Aorta (tissue), 5 donors: ENCODE measurements around the gene GAPT. TPM values are rescaled to one million over a fixed set of nuclear protein-coding genes. Genes with fewer than 3 reads are reported as not detected.
A peak's percentile ranks its signal among the peaks of the same experiment; 100 is the strongest.

Source experiments
- ATAC-seq: fragments of 200-7000 bp; cut with Tn5 transposase; one replicate; pipeline ENCODE4 v1.9.1; 2022; ENCODE audit warnings: moderate library complexity; ENCODE audit not compliant: low FRiP score
- DNase-seq, 2 donors: peaks; one replicate each; pipeline ENCODE4 v3.0.0-alpha.2; 2020
- H3K27ac ChIP-seq, 2 donors: one replicate each; pipeline ENCODE4 v1.5.1; 2013; ENCODE audit warnings: low read length in 2 of 2, mild to moderate bottlenecking in 2 of 2, moderate library complexity in 2 of 2, control low read depth in 1 of 2, inconsistent platforms in 1 of 2, low read depth in 1 of 2
- H3K27me3 ChIP-seq, 2 donors: one replicate each; pipeline ENCODE4 v1.6.1; 2013; ENCODE audit warnings: control low read depth in 1 of 2, low read length in 1 of 2, mild to moderate bottlenecking in 1 of 2, moderate library complexity in 1 of 2; ENCODE audit not compliant: insufficient read depth in 2 of 2, control insufficient read depth in 1 of 2
- H3K36me3 ChIP-seq, 2 donors: one replicate each; pipeline ENCODE4 v1.6.1; 2013; ENCODE audit warnings: control low read depth in 1 of 2, low read length in 1 of 2, mild to moderate bottlenecking in 1 of 2; ENCODE audit not compliant: insufficient read depth in 2 of 2, control insufficient read depth in 1 of 2
- H3K4me1 ChIP-seq, 2 donors: one replicate each; pipeline ENCODE4 v1.6.1; 2013; ENCODE audit warnings: low read length in 2 of 2, control low read depth in 1 of 2, mild to moderate bottlenecking in 1 of 2, moderate library complexity in 1 of 2; ENCODE audit not compliant: insufficient read depth in 2 of 2, control insufficient read depth in 1 of 2
- H3K4me3 ChIP-seq, 2 donors: one replicate each; pipeline ENCODE4 v1.5.1; 2013; ENCODE audit warnings: low read length in 2 of 2, control low read depth in 1 of 2, mild to moderate bottlenecking in 1 of 2
- H3K9me3 ChIP-seq: one replicate; pipeline ENCODE4 v1.6.1; 2013; ENCODE audit warnings: mild to moderate bottlenecking, low read length; ENCODE audit not compliant: control insufficient read depth
- WGBS, 2 donors: extraction: QIAGEN DNeasy Blood & Tissue Kit; methylation state at CpG; one replicate each; pipeline ENCODE4 v1.1.7; 2013; 5-methylcytosine and 5-hydroxymethylcytosine counted together
- intact Hi-C, 2 donors: fragments of 100-400 bp; cut with DNase I; formaldehyde crosslinking; loops; one replicate each; pipeline versions ENCODE4 v1.14.2 to v1.15.0; 2022
- polyA plus RNA-seq, 2 donors: library from polyadenylated mRNA; stranded (reverse); fragments of 200-250 nt; gene quantifications; one replicate each; pipeline ENCODE4 v1.2.3, GENCODE V29; 2013
- total RNA-seq, 2 donors: library from RNA; stranded (reverse); fragmentation: NEBNext Ultra II Directional; extraction: Animal tissue kit (Norgen Biotek cat#: 25700); gene quantifications; one replicate each; pipeline ENCODE4 v1.2.1, GENCODE V29; 2021
- donor health status: healthy with polysubstance abuse.
- donor health status: Bipolar disorder and iron deficiency.
- donor health status: DM: no; HTN: no; CAD: no.
- donor health status: DM: no; HTN: no; CAD: no.
- donor health status: DM: yes; HTN: yes; CAD: no.

GAPT gene
- total and polyA plus RNA-seq, 4 donors = 0.82 to 2.8 (median 1.6) TPM

GRCh38 chr5:58459146-58460001 lies 31.9 kb upstream of the GAPT start:
- DNase-seq = no peak
- H3K4me1 ChIP-seq = peaks cover 0 to 2% of the 10 kb centered on the region in 2 donors
- no peaks in the 10 kb centered on the region for H3K9me3 ChIP-seq
- H3K27me3 ChIP-seq = no peaks in the 10 kb centered on the region
- intact Hi-C loops = loop anchor here (1.0 to 10.0 kb wide), 9 partner anchors 233 to 962 kb away; no protein-coding TSS in a partner anchor
- peak overlapping the region in 1 of 2 donors; percentile 81 for H3K27ac ChIP-seq
- H3K36me3 ChIP-seq = peaks cover 3 to 6% of the 10 kb centered on the region in 2 donors
- H3K4me3 ChIP-seq = peak overlapping the region; percentile 54 to 83
- WGBS, 2 donors = 0 to 1% methylated on average over 57 of the region's 57 CpGs
- ATAC-seq = peak; percentile 44

GRCh38 chr5:58460002-58460731 lies 31.1 kb upstream of the GAPT start, which contains the start of gene PLK2:
Gene PLK2 (minus strand): TSS chr5:58460086. CDS start chr5:58459959, 127 bp downstream.
- Histone ChIP-seq H3K36me3 (peaks cover 2 to 3% of the 10 kb centered on the region in 2 donors), H3K27me3 (no peaks in the 10 kb centered on the region), H3K4me1 (no peaks in the 10 kb centered on the region), H3K27ac (peak within 1 kb of the TSS; percentile 71 to 89), H3K9me3 (no peaks in the 10 kb centered on the region), H3K4me3 (peak within 1 kb of the TSS; percentile 54 to 83)
- DNase-seq (peak; percentile 96 to 98), ATAC-seq (peak; percentile 97)
- intact Hi-C loops = loop anchor here (1.0 to 10.0 kb wide), 7 partner anchors 233 to 963 kb away; no protein-coding TSS in a partner anchor
- WGBS, 2 donors = 0% methylated on average over 83 to 89 of the region's 89 CpGs

GRCh38 chr5:58460732-58461286 lies 30.4 kb upstream of the GAPT start:
- Histone ChIP-seq H3K36me3 (peaks cover 0 to 3% of the 10 kb centered on the region in 2 donors), H3K27me3 (no peaks in the 10 kb centered on the region), H3K9me3 (no peaks in the 10 kb centered on the region), H3K27ac (peak overlapping the region; percentile 71 to 89), H3K4me3 (peak overlapping the region; percentile 38 to 48), H3K4me1 (no peaks in the 10 kb centered on the region)
- ATAC-seq (peak; percentile 93), DNase-seq (peak; percentile 94 to 97)
- intact Hi-C loops = loop anchor here (1.0 to 10.0 kb wide), 7 partner anchors 234 to 964 kb away; no protein-coding TSS in a partner anchor
- 5 to 6% methylated on average over 30 of the region's 30 CpGs for WGBS, 2 donors

DNA sequence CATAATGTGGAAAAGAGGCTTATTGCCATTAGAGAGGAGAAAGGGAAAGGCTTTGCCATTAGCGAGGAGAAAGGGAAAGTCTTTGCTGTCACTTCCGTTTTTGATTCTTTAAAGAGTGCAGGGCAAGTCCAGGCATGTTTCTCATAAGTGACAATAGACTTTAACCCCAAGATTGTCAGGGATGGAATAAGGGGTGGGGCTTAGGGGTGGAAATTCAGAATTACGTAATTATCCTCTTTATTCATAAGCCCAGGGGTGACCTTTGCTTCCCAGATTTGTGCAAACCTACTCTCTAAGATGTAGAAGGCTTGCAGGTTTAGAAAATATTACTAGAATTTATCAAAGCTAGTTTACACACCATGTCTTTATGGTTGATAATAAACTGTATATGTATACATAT lies 29.1 kb upstream of the GAPT start:
- DNase-seq (no peak), ATAC-seq (no peak)
- Histone ChIP-seq H3K9me3 (no peaks in the 10 kb centered on the region), H3K4me1 (no peaks in the 10 kb centered on the region), H3K27me3 (no peaks in the 10 kb centered on the region), H3K36me3 (no peaks in the 10 kb centered on the region), H3K4me3 (no peak overlapping the region), H3K27ac (no peak overlapping the region)
- 63 to 64% methylated on average over 3 of the region's 3 CpGs for WGBS, 2 donors
- intact Hi-C loops = loop anchor here (1.0 to 10.0 kb wide), 5 partner anchors 807 to 1164 kb away; no protein-coding TSS in a partner anchor

GRCh38 chr5:58462623-58463230 lies 28.5 kb upstream of the GAPT start:
- H3K9me3 ChIP-seq = no peaks in the 10 kb centered on the region
- H3K27me3 ChIP-seq = no peaks in the 10 kb centered on the region
- no peak overlapping the region for H3K27ac ChIP-seq
- no peak for DNase-seq
- intact Hi-C loops = loop anchor here (1.0 to 10.0 kb wide), 5 partner anchors 808 to 1164 kb away; no protein-coding TSS in a partner anchor
- H3K36me3 ChIP-seq = no peaks in the 10 kb centered on the region
- no peak for ATAC-seq
- H3K4me1 ChIP-seq = no peaks in the 10 kb centered on the region
- WGBS, 2 donors = 5 to 7% methylated on average over 4 of the region's 4 CpGs
- no peak overlapping the region for H3K4me3 ChIP-seq

- WGBS, 2 donors = 54% methylated on average over 4 of the region's 4 CpGs
- H3K36me3 ChIP-seq = no peaks in the 10 kb centered on the region
- no peak overlapping the region for H3K4me3 ChIP-seq
- no peak overlapping the region for H3K27ac ChIP-seq
- H3K9me3 ChIP-seq = no peaks in the 10 kb centered on the region
- no peaks in the 10 kb centered on the region for H3K4me1 ChIP-seq
- ATAC-seq (no peak), DNase-seq (no peak)
- H3K27me3 ChIP-seq = no peaks in the 10 kb centered on the region
- intact Hi-C loops = loop anchor here in 1 of 2 donors (10.0 kb wide), 1 partner anchor 812 kb away; no protein-coding TSS in a partner anchor
These were observed 24.3 kb upstream of the GAPT start for GRCh38 chr5:58466939-58467338.

DNA sequence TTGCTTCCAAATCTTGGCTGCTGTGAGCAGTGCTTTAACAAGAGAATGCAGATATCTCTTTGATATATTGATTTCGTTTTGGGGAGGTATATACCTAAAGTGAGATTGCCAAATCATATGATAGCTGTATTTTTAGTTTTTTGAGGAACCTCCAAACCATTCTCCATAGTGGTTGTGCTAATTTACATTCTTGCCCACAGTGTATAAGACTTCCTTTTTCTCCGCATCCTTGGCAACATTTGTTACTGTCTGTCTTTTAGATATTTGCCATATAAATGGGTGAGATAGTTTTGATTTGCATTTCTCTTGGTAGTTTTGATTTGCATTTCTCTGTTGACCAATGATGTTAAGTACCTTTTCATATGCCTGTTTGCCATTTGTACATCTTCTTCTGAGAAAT lies 21.3 kb upstream of the GAPT start:
- DNase-seq (no peak), ATAC-seq (no peak)
- H3K27me3 ChIP-seq = peaks cover 0 to 2% of the 10 kb centered on the region in 2 donors
- intact Hi-C loops = loop anchor here in 1 of 2 donors (10.0 kb wide), 1 partner anchor 815 kb away; no protein-coding TSS in a partner anchor
- no peak overlapping the region for H3K27ac ChIP-seq
- H3K4me1 ChIP-seq = no peaks in the 10 kb centered on the region
- 91% methylated on average over 2 of the region's 2 CpGs for WGBS, 2 donors
- no peaks in the 10 kb centered on the region for H3K36me3 ChIP-seq
- H3K4me3 ChIP-seq = no peak overlapping the region
- H3K9me3 ChIP-seq = no peaks in the 10 kb centered on the region

DNA sequence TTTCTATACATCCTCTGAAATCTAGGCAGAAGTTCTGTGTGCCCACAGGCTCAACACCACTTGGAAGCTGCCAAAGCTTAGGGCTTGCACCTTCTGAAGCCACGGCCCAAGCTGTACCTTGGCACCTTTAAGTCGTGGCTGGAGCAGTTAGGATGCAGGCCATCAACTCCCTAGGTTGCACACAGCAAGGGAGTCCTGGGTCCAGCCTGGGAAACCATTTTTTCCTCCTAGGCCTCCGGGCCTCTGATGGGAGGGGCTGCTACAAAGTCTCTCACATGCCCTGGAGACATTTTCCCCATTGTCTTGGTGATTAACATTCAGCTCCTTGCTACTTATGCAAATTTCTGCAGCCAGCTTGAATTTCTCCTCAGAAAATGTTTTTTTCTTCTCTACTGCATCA lies 15.8 kb upstream of the GAPT start:
- H3K9me3 ChIP-seq = no peaks in the 10 kb centered on the region
- no peak overlapping the region for H3K27ac ChIP-seq
- H3K4me1 ChIP-seq = no peaks in the 10 kb centered on the region
- DNase-seq (no peak), ATAC-seq (no peak)
- WGBS, 2 donors = 68 to 93% methylated on average over 3 of the region's 3 CpGs
- intact Hi-C loops = no loop called here
- H3K27me3 ChIP-seq = peaks cover 0 to 2% of the 10 kb centered on the region in 2 donors
- H3K36me3 ChIP-seq = no peaks in the 10 kb centered on the region
- no peak overlapping the region for H3K4me3 ChIP-seq
